Measurements from ENCODE around the gene ACSM5.

The ACSM5 gene

GRCh38 chr16:20395946-20396345, 13.4 kb upstream of the ACSM5 start:
- no peak for DNase-seq
- TF ChIP-seq CTCF (IDR thresholded peaks at IDR 0.05; ENCODE audit: low read depth, low read length) = no peak
- Histone ChIP-seq H3K27me3 (no peaks in the 10 kb centered on the region), H3K9me3 (no peaks in the 10 kb centered on the region; the same call in 1 of the 2 replicates), H3K4me3 (ENCODE audit: low read depth, low read length) (no peak overlapping the region), H3K4me1 (no peaks in the 10 kb centered on the region), H3K36me3 (no peaks in the 10 kb centered on the region)

- Histone ChIP-seq H3K9me3 (no peaks in the 10 kb centered on the region; the same call in 1 of the 2 replicates), H3K36me3 (no peaks in the 10 kb centered on the region), H3K4me1 (no peaks in the 10 kb centered on the region), H3K27me3 (no peaks in the 10 kb centered on the region), H3K4me3 (ENCODE audit: low read depth, low read length) (no peak overlapping the region)
- TF ChIP-seq CTCF (IDR thresholded peaks at IDR 0.05; ENCODE audit: low read depth, low read length) = no peak
- no peak for DNase-seq
These were observed 12.4 kb upstream of the ACSM5 start for GRCh38 chr16:20396846-20397467.

- no peak for TF ChIP-seq CTCF (IDR thresholded peaks at IDR 0.05; ENCODE audit: low read depth, low read length)
- Histone ChIP-seq H3K36me3 (no peaks in the 10 kb centered on the region), H3K9me3 (no peaks in the 10 kb centered on the region; the same call in 1 of the 2 replicates), H3K27me3 (no peaks in the 10 kb centered on the region), H3K4me1 (no peaks in the 10 kb centered on the region), H3K4me3 (ENCODE audit: low read depth, low read length) (no peak overlapping the region)
- no peak for DNase-seq
These were observed 11.8 kb upstream of the ACSM5 start for GRCh38 chr16:20397468-20398074.

- Histone ChIP-seq H3K4me1 (no peaks in the 10 kb centered on the region), H3K4me3 (ENCODE audit: low read depth, low read length) (no peak overlapping the region), H3K27me3 (no peaks in the 10 kb centered on the region), H3K9me3 (no peaks in the 10 kb centered on the region; the same call in 1 of the 2 replicates), H3K36me3 (no peaks in the 10 kb centered on the region)
- DNase-seq = no peak
- TF ChIP-seq CTCF (IDR thresholded peaks at IDR 0.05; ENCODE audit: low read depth, low read length) = no peak
These were observed 10.7 kb upstream of the ACSM5 start for GRCh38 chr16:20398603-20399002.

GRCh38 chr16:20399185-20399584, 10.1 kb upstream of the ACSM5 start:
- Histone ChIP-seq H3K4me3 (ENCODE audit: low read depth, low read length) (no peak overlapping the region), H3K27me3 (no peaks in the 10 kb centered on the region), H3K9me3 (no peaks in the 10 kb centered on the region; the same call in 1 of the 2 replicates), H3K4me1 (no peaks in the 10 kb centered on the region), H3K36me3 (no peaks in the 10 kb centered on the region)
- TF ChIP-seq CTCF (IDR thresholded peaks at IDR 0.05; ENCODE audit: low read depth, low read length) = no peak
- no peak for DNase-seq

GRCh38 chr16:20401066-20401465, 8.3 kb upstream of the ACSM5 start:
- Histone ChIP-seq H3K4me1 (no peaks in the 10 kb centered on the region), H3K4me3 (ENCODE audit: low read depth, low read length) (no peak overlapping the region), H3K36me3 (no peaks in the 10 kb centered on the region), H3K27me3 (no peaks in the 10 kb centered on the region), H3K9me3 (no peaks in the 10 kb centered on the region; the same call in 1 of the 2 replicates)
- no peak for DNase-seq
- no peak for TF ChIP-seq CTCF (IDR thresholded peaks at IDR 0.05; ENCODE audit: low read depth, low read length)
